NCI-H1436 (cell line): Measurements from ENCODE around the gene SRP72.

Source experiments
- DNase-seq: peaks from one replicate; lab custom pipeline; 2025; lab: John Stamatoyannopoulos, UW

SRP72 gene

GRCh38 chr4:56550642-56551041 lies 83.2 kb downstream of the SRP72 start:
- no peak for DNase-seq

- no peak for DNase-seq
Observed at GRCh38 chr4:56551516-56551915, 84.1 kb downstream of the SRP72 start.

GRCh38 chr4:56552273-56552672 lies 84.9 kb downstream of the SRP72 start:
- DNase-seq = no peak
